Heart right ventricle (tissue), 16 donors: Measurements from ENCODE around the gene UQCR11. TPM values are rescaled to one million over a fixed set of nuclear protein-coding genes. Genes with fewer than 3 reads are reported as not detected.

Source experiments
- ATAC-seq, 8 donors: fragments of 200-7000 bp; cut with Tn5 transposase; one replicate each; pipeline ENCODE4 v1.9.1; 2020; ENCODE audit warnings: mild to moderate bottlenecking in 8 of 8, moderate library complexity in 8 of 8, moderate number of reproducible peaks in 1 of 8
- DNase-seq, 2 donors: peaks; one replicate each; pipeline ENCODE4 v3.0.0-alpha.2; 2020
- H3K27ac ChIP-seq, 10 donors: fragments of 200-600 bp; sonication (generic) in 2 of 10; one replicate each; pipeline versions ENCODE4 v1.5.0 to v1.8.0; 2020 to 2022; ENCODE audit warnings: mild to moderate bottlenecking in 3 of 10
- H3K27me3 ChIP-seq, 7 donors: fragments of 200-600 bp; one replicate each; pipeline ENCODE4 v1.8.0; 2021 to 2022; ENCODE audit warnings: mild to moderate bottlenecking in 2 of 7
- H3K36me3 ChIP-seq, 9 donors: fragments of 200-600 bp; sonication (generic) in 1 of 9; one replicate each; pipeline versions ENCODE4 v1.5.0 to v1.8.0; 2020 to 2022; ENCODE audit warnings: mild to moderate bottlenecking in 2 of 9
- H3K4me1 ChIP-seq, 9 donors: fragments of 200-600 bp; sonication (generic) in 1 of 9; one replicate each; pipeline versions ENCODE4 v1.5.0 to v1.8.0; 2020 to 2022; ENCODE audit warnings: mild to moderate bottlenecking in 4 of 9
- H3K4me3 ChIP-seq, 10 donors: fragments of 200-600 bp; sonication (generic) in 2 of 10; one replicate each; pipeline versions ENCODE4 v1.5.0 to v1.8.0; 2020 to 2022; ENCODE audit warnings: mild to moderate bottlenecking in 7 of 10, moderate library complexity in 2 of 10
- H3K9me3 ChIP-seq, 11 donors: fragments of 200-600 bp in 10 of 11; sonication (generic) in 2 of 11; one replicate each; pipeline versions ENCODE4 v1.5.0 to v1.8.0; 2013 to 2022; ENCODE audit warnings: mild to moderate bottlenecking in 2 of 11, control low read depth in 1 of 11, moderate library complexity in 1 of 11
- CTCF ChIP-seq, 9 donors: fragments of 200-600 bp; sonication (generic) in 2 of 9; IDR thresholded peaks; one replicate each; pipeline versions ENCODE4 v1.5.0 to v1.8.0; 2021 to 2022; ENCODE audit warnings: antibody characterized with exemption in 9 of 9, mild to moderate bottlenecking in 5 of 9, moderate library complexity in 1 of 9
- WGBS, 2 donors: extraction: QIAGEN DNeasy Blood & Tissue Kit; methylation state at CpG; one replicate each; pipeline ENCODE4 v1.1.7; 2013; ENCODE audit warnings: inconsistent platforms in 1 of 2; 5-methylcytosine and 5-hydroxymethylcytosine counted together
- intact Hi-C, 10 donors: fragments of 100-400 bp; cut with DNase I; formaldehyde crosslinking; loops; one replicate each; pipeline versions ENCODE4 v1.11.1 to v1.14.2; 2022
- polyA plus RNA-seq, 2 donors: library from polyadenylated mRNA; stranded (reverse); fragments of 200-250 nt; gene quantifications; one replicate each; pipeline ENCODE4 v1.2.3, GENCODE V29; 2013
- total RNA-seq, 10 donors: library from RNA; stranded (reverse); fragmentation: NEBNext Ultra II Directional in 3 of 10; extraction: Animal tissue kit (Norgen Biotek cat#: 25700) in 3 of 10; gene quantifications; one replicate each; pipeline versions ENCODE4 v1.2.1 to v1.2.4, GENCODE V29; 2021 to 2023
- donor health status: Arrhythmogenic right ventricular cardiomyopathy.
- donor health status: ischemic (EF 13 %, LVEDD 7.1; RV severe dilation, severe dysfunction).
- donor health status: healthy with polysubstance abuse.
- donor health status: DM: no; HTN: yes; CAD: no.
- donor health status: DM: no; HTN: no; CAD: no.
- donor health status: ischemic (EF 25% LVEDD 6.9; RV normal size, moderate dysfunction).
- donor health status: ischemic (EF 25% LVEDD 5.7; RV mildly dilated, moderate dysfunction).
- donor health status: healthy.
- donor health status: DM: yes; HTN: yes; CAD: no.
- donor health status: Ischemic cardiomyopathy.
- donor health status: ischemic (EF 35%, LVEDD 5.7; RV mildly dilated, moderate dysfunction).
- donor health status: nonischemic (EF 11% LVEDD 7.7; RV severe dilation, severe dysfunction).
- donor health status: DM: yes; HTN: yes; CAD: no.
- donor health status: PGD.
- donor health status: ischemic (EF 29% LVEDD 5.4; RV normal size, mild dysfunction).
- donor health status: nonischemic (EF 23%, LVEDD 6.1; RV moderate dilation, normal function).

Gene UQCR11
- total and polyA plus RNA-seq, 12 donors: 141 to 1,132 (median 792) TPM

GRCh38 chr19:1630811-1631210 lies 25.5 kb upstream of the UQCR11 start:
- Histone ChIP-seq H3K9me3 (peaks cover 0 to 8% (median 0%) of the 10 kb centered on the region in 11 donors), H3K36me3 (peaks cover 0 to 59% (median 19%) of the 10 kb centered on the region in 9 donors), H3K27ac (no peak overlapping the region), H3K4me3 (no peak overlapping the region), H3K27me3 (no peaks in the 10 kb centered on the region), H3K4me1 (no peaks in the 10 kb centered on the region)
- no peak for DNase-seq
- ATAC-seq: peak in 1 of 8 donors; percentile 21
- 88 to 97% methylated on average over 17 of the region's 17 CpGs for WGBS, 2 donors
- TF ChIP-seq CTCF (IDR thresholded peaks at IDR 0.05): no peak
- intact Hi-C loops: no loop called here

GRCh38 chr19:1630012-1630411 lies 24.8 kb upstream of the UQCR11 start:
- intact Hi-C loops: no loop called here
- no peaks in the 10 kb centered on the region for H3K27me3 ChIP-seq
- no peak overlapping the region for H3K4me3 ChIP-seq
- no peak for TF ChIP-seq CTCF (IDR thresholded peaks at IDR 0.05)
- peaks cover 0 to 59% (median 19%) of the 10 kb centered on the region in 9 donors for H3K36me3 ChIP-seq
- no peak for DNase-seq
- H3K9me3 ChIP-seq: peaks cover 0 to 6% (median 0%) of the 10 kb centered on the region in 11 donors
- 93 to 95% methylated on average over 20 of the region's 20 CpGs for WGBS, 2 donors
- no peak overlapping the region for H3K27ac ChIP-seq
- H3K4me1 ChIP-seq: no peaks in the 10 kb centered on the region
- ATAC-seq: no peak

- Histone ChIP-seq H3K27me3 (no peaks in the 10 kb centered on the region), H3K4me3 (no peak overlapping the region), H3K9me3 (no peaks in the 10 kb centered on the region), H3K27ac (no peak overlapping the region), H3K4me1 (no peaks in the 10 kb centered on the region), H3K36me3 (peaks cover 0 to 59% (median 12%) of the 10 kb centered on the region in 9 donors)
- WGBS, 2 donors: 97% methylated on average over 24 of the region's 24 CpGs
- TF ChIP-seq CTCF (IDR thresholded peaks at IDR 0.05): no peak
- intact Hi-C loops: no loop called here
- DNase-seq: no peak
- ATAC-seq: no peak
Observed at GRCh38 chr19:1629256-1629808, 24.1 kb upstream of the UQCR11 start.

GRCh38 chr19:1627194-1627593 lies 21.9 kb upstream of the UQCR11 start:
- no peak overlapping the region for H3K4me3 ChIP-seq
- peaks cover 0 to 68% (median 9%) of the 10 kb centered on the region in 9 donors for H3K36me3 ChIP-seq
- ATAC-seq (no peak), DNase-seq (no peak)
- intact Hi-C loops: no loop called here
- 94% methylated on average over 17 of the region's 17 CpGs for WGBS, 2 donors
- no peaks in the 10 kb centered on the region for H3K9me3 ChIP-seq
- no peak for TF ChIP-seq CTCF (IDR thresholded peaks at IDR 0.05)
- no peaks in the 10 kb centered on the region for H3K27me3 ChIP-seq
- no peak overlapping the region for H3K27ac ChIP-seq
- no peaks in the 10 kb centered on the region for H3K4me1 ChIP-seq
